HepG2 (cell line): ENCODE results near the gene PRKN.

Experiments used
- CC2D1A ChIP-seq: sonication (generic); formaldehyde crosslinking; IDR thresholded peaks from 2 replicates; pipeline ENCODE4 v1.8.1; 2023; ENCODE audit warnings: mild to moderate bottlenecking, missing genetic modification reagents
- ZXDC ChIP-seq: sonication (generic); formaldehyde crosslinking; IDR thresholded peaks from 2 replicates; pipeline ENCODE4 v1.5.0; 2020; ENCODE audit warnings: mild to moderate bottlenecking, missing genetic modification reagents

GRCh38 chr6:161498881-161499280 lies 1228.7 kb downstream of the PRKN start:
- no peak for TF ChIP-seq CC2D1A
- no peak for TF ChIP-seq ZXDC
